Endothelial cell of umbilical vein (primary cell): ENCODE measurements around the gene NTMT1. TPM values are rescaled to one million over a fixed set of nuclear protein-coding genes. Genes with fewer than 3 reads are reported as not detected.

Experiments used
- BruUV-seq: library from RNA; stranded (reverse); fragments of 400-500 nt; replicated peaks from 2 replicates; lab custom pipeline; 2021; lab: Mats Ljungman, UMichigan
- CTCF ChIA-PET: fragments of 300-600, 350-600 bp; sonication (Branson Sonifier 250); formaldehyde crosslinking; loops from one replicate; lab custom pipeline; 2021; ENCODE audit warnings: antibody characterized with exemption, inconsistent platforms; lab: Charles Lee
- POLR2A ChIA-PET: fragments of 300-600, 350-600 bp; sonication (Branson Sonifier 250); formaldehyde crosslinking; loops from one replicate; lab custom pipeline; 2021; ENCODE audit warnings: antibody characterized with exemption, inconsistent platforms; lab: Charles Lee
- DNase-seq: peaks from one replicate; pipeline ENCODE4 v3.0.0-alpha.2; 2011; ENCODE audit warnings: low read depth, low spot score
- FAIRE-seq: peaks from 2 replicates; lab custom pipeline; 2011; peaks lifted over from hg19 to GRCh38; lab: Jason Lieb, UNC
- H2AFZ ChIP-seq: 2 replicates; pipeline ENCODE4 v1.6.0; 2012; ENCODE audit warnings: low read depth, low read length, control low read depth, inconsistent platforms
- H3K27ac ChIP-seq: 2 replicates; pipeline ENCODE4 v1.5.1; 2011; ENCODE audit warnings: low read depth, mild to moderate bottlenecking, control low read depth, low read length, moderate library complexity; ENCODE audit not compliant: insufficient read depth
- H3K27me3 ChIP-seq, 2 experiments: 2 replicates each; pipeline versions ENCODE4 v1.6.0 to v1.6.1; 2011; ENCODE audit warnings: low read length in 2 of 2, mixed read lengths in 1 of 2; ENCODE audit not compliant: control insufficient read depth in 2 of 2, insufficient read depth in 2 of 2
- H3K36me3 ChIP-seq, 2 experiments: 2 replicates in 1 of 2; 3 replicates in 1 of 2; pipeline ENCODE4 v1.5.1; 2011; ENCODE audit warnings: low read length in 2 of 2, mild to moderate bottlenecking in 1 of 2, moderate library complexity in 1 of 2; ENCODE audit not compliant: control insufficient read depth in 2 of 2, insufficient read depth in 2 of 2; ENCODE audit errors: extremely low read depth in 1 of 2
- H3K4me1 ChIP-seq: 3 replicates; pipeline ENCODE4 v1.5.1; 2011; ENCODE audit warnings: mild to moderate bottlenecking, low read length; ENCODE audit not compliant: control insufficient read depth, insufficient read depth; ENCODE audit errors: extremely low read depth
- H3K4me2 ChIP-seq: 2 replicates; pipeline ENCODE4 v1.6.1; 2011; ENCODE audit warnings: low read length, control low read depth, mixed read lengths; ENCODE audit not compliant: insufficient read depth
- H3K4me3 ChIP-seq, 3 experiments: fragments of 200-600 bp in 1 of 3; sonication (generic), shearing (Covaris generic) in 1 of 3; replicated peaks in 1 of 3; 2 replicates each; pipeline ENCODE4 v1.5.1; 2011 to 2016; ENCODE audit warnings: control low read depth in 3 of 3, low read length in 3 of 3, mild to moderate bottlenecking in 2 of 3, inconsistent platforms in 1 of 3, low read depth in 1 of 3, moderate library complexity in 1 of 3; ENCODE audit not compliant: insufficient read depth in 1 of 3
- H3K79me2 ChIP-seq: 2 replicates; pipeline ENCODE4 v1.6.0; 2012; ENCODE audit warnings: low read length, inconsistent platforms; ENCODE audit not compliant: control insufficient read depth, insufficient read depth
- H3K9ac ChIP-seq: replicated peaks from 2 replicates; pipeline ENCODE3; 2011; ENCODE audit warnings: low read length, control low read depth; ENCODE audit not compliant: insufficient read depth; ENCODE audit errors: extremely low read depth
- H3K9me1 ChIP-seq: replicated peaks from 3 replicates; pipeline ENCODE4 v1.6.0; 2011; ENCODE audit warnings: mild to moderate bottlenecking, low read length; ENCODE audit not compliant: control insufficient read depth, insufficient read depth; ENCODE audit errors: extremely low read depth
- H3K9me3 ChIP-seq: replicated peaks from 2 replicates; pipeline ENCODE4 v1.5.1; 2012; ENCODE audit warnings: low read length, inconsistent platforms; ENCODE audit not compliant: control insufficient read depth, insufficient read depth
- H4K20me1 ChIP-seq: replicated peaks from 2 replicates; pipeline ENCODE3; 2011; ENCODE audit warnings: mild to moderate bottlenecking, low read length; ENCODE audit not compliant: control insufficient read depth, insufficient read depth; ENCODE audit errors: extremely low read depth
- EZH2 ChIP-seq: IDR thresholded peaks from 2 replicates; pipeline ENCODE4 v1.6.1; 2012; ENCODE audit warnings: borderline replicate concordance, low read depth, mild to moderate bottlenecking, moderate library complexity, low read length, inconsistent platforms; ENCODE audit not compliant: severe bottlenecking
- FOS ChIP-seq: IDR thresholded peaks from 2 replicates; pipeline ENCODE4 v1.6.1; 2011; ENCODE audit warnings: mild to moderate bottlenecking, low read length, moderate library complexity, borderline replicate concordance; ENCODE audit not compliant: insufficient read depth
- GATA2 ChIP-seq: IDR thresholded peaks from 2 replicates; pipeline ENCODE4 v1.7.0; 2011; ENCODE audit warnings: low read depth, mild to moderate bottlenecking, moderate library complexity, mixed read lengths, low read length; ENCODE audit not compliant: insufficient read length, insufficient read depth
- JUN ChIP-seq: IDR thresholded peaks from 2 replicates; pipeline ENCODE4 v1.6.1; 2011; ENCODE audit warnings: borderline replicate concordance, low read depth; ENCODE audit not compliant: insufficient read length, insufficient read depth
- MYC ChIP-seq: IDR thresholded peaks from one replicate; pipeline ENCODE4 v1.6.1; 2011; ENCODE audit warnings: mild to moderate bottlenecking, low read depth, low read length
- POLR2A ChIP-seq: IDR thresholded peaks from 2 replicates; pipeline ENCODE4 v1.6.1; 2012; ENCODE audit warnings: low read depth, mild to moderate bottlenecking, control low read depth, low read length
- POLR2AphosphoS5 ChIP-seq: IDR thresholded peaks from 2 replicates; pipeline ENCODE4 v1.6.1; 2012; ENCODE audit warnings: low read depth, mild to moderate bottlenecking, control low read depth, low read length, moderate library complexity; ENCODE audit not compliant: insufficient read depth
- dilution Hi-C: fragments of 300-500 bp; cut with MboI; formaldehyde crosslinking; loops from one replicate; pipeline ENCODE4 v1.15.0; 2019; ENCODE audit warnings: low sequenced_read_pairs; ENCODE audit not compliant: extremely low pct_ligation_motif_present
- intact Hi-C: fragments of 100-400 bp; cut with micrococcal nuclease; formaldehyde crosslinking; loops from one replicate; pipeline ENCODE4 v1.10.0; 2022
- polyA plus RNA-seq, 4 experiments: library from polyadenylated mRNA; depleted of rRNA in 3 of 4; stranded (reverse) in 3 of 4; unstranded in 1 of 4; fragments of >200 nt; gene quantifications; 2 replicates each; pipeline versions ENCODE4 v1.2.1 to v1.2.3, GENCODE V29; 2011 to 2012; ENCODE audit warnings: missing spikeins in 1 of 4
- total RNA-seq: library from RNA; stranded (reverse); gene quantifications from 2 replicates; pipeline ENCODE4 v1.2.3, GENCODE V29; 2021
- TF ChIP-seq, protein P1 (sequence below): IDR thresholded peaks from 2 replicates; pipeline ENCODE4 v1.6.1; 2011; ENCODE audit not compliant: insufficient read depth, insufficient read length
- TF ChIP-seq, protein P2 (sequence below), 2 donors: IDR thresholded peaks; 1 replicate in 1 of 2; 2 replicates in 1 of 2; pipeline ENCODE4 v1.5.1; 2011; ENCODE audit warnings: low read length in 2 of 2, mild to moderate bottlenecking in 2 of 2, moderate library complexity in 2 of 2, control low read depth in 1 of 2, inconsistent platforms in 1 of 2, low read depth in 1 of 2; ENCODE audit not compliant: insufficient read depth in 1 of 2; ENCODE audit errors: extremely low read depth in 1 of 2

The NTMT1 gene
- total and polyA plus RNA-seq, 2 donors (not counting 3 experiments of a cell fraction or from before 2014, with no cell fraction given): 47.6 to 58.3 TPM

DNA sequence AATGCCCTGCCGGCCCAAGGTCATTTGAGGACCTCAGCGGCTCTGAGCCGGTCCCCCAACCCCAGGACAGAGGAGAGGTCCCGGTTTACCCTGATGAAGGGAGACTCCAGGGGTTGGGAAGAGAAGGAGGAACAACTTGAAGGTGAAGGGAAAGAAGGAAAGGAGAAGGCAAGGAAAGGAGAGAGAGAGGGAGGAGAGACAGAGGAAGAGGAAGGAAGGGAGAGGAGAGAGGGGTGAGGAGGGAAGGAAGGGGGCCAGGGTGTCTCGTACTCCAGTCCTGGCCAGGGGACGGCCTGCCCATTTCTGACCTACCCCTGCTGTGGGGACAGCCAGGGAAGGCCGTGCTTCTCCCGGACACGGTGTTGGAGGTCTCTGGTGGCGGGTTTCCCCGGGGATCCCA, 41.4 kb downstream of the NTMT1 start:
- Histone ChIP-seq H4K20me1 (no peaks in the 10 kb centered on the region), H2AFZ (no peak overlapping the region), H3K9ac (no peak overlapping the region), H3K4me2 (no peak overlapping the region), H3K4me1 (no peaks in the 10 kb centered on the region), H3K4me3 (no peak overlapping the region), H3K79me2 (no peaks in the 10 kb centered on the region), H3K9me1 (no peaks in the 10 kb centered on the region), H3K27ac (no peak overlapping the region), H3K27me3 (peaks cover 4 to 11% of the 10 kb centered on the region in 2 experiments), H3K9me3 (no peaks in the 10 kb centered on the region), H3K36me3 (no peaks in the 10 kb centered on the region)
- TF ChIP-seq FOS (no peak), GATA2 (no peak), EZH2 (peak; percentile 44)
- ChIA-PET CTCF (interaction anchor here (0.7 kb wide), 1 partner anchor 130 kb away, joined by 4 read pairs; no protein-coding TSS in a partner anchor), POLR2A (no interaction called here)
- intact Hi-C loops (no loop called here), dilution Hi-C loops (no loop called here)
- no TSS peak for BruUV-seq
- FAIRE-seq: no peak
- no peak for DNase-seq

DNA sequence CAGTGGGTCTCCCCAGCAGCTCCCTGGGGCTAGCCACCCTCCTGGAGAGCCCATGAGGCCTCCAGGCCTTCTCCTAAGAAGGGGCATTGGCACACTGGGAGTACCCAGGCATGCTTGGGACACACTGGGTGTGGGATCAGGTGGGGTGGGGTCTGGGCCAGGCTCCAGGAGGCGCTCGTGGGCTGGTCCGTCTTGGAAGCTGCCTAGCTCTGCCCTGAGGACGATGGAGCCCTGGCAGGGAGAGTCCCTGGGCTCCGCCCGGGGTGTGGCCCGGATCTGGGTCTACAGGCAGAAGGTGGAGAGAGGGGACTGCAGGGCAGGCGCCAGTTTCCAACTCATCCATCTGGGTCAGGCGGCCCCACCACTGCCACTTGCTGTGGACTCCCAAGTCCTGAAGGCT, 41.9 kb downstream of the NTMT1 start:
- H3K9ac ChIP-seq: no peak overlapping the region
- no TSS peak for BruUV-seq
- FAIRE-seq (no peak), DNase-seq (no peak)
- H3K36me3 ChIP-seq: no peaks in the 10 kb centered on the region
- no peak overlapping the region for H3K27ac ChIP-seq
- dilution Hi-C loops: no loop called here
- H3K4me1 ChIP-seq: no peaks in the 10 kb centered on the region
- no peak for TF ChIP-seq MYC
- no peak for TF ChIP-seq JUN
- TF ChIP-seq, protein P1, sequence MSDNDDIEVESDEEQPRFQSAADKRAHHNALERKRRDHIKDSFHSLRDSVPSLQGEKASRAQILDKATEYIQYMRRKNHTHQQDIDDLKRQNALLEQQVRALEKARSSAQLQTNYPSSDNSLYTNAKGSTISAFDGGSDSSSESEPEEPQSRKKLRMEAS: no peak
- TF ChIP-seq POLR2AphosphoS5: no peak
- TF ChIP-seq, protein P2, sequence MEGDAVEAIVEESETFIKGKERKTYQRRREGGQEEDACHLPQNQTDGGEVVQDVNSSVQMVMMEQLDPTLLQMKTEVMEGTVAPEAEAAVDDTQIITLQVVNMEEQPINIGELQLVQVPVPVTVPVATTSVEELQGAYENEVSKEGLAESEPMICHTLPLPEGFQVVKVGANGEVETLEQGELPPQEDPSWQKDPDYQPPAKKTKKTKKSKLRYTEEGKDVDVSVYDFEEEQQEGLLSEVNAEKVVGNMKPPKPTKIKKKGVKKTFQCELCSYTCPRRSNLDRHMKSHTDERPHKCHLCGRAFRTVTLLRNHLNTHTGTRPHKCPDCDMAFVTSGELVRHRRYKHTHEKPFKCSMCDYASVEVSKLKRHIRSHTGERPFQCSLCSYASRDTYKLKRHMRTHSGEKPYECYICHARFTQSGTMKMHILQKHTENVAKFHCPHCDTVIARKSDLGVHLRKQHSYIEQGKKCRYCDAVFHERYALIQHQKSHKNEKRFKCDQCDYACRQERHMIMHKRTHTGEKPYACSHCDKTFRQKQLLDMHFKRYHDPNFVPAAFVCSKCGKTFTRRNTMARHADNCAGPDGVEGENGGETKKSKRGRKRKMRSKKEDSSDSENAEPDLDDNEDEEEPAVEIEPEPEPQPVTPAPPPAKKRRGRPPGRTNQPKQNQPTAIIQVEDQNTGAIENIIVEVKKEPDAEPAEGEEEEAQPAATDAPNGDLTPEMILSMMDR (IDR thresholded peaks at IDR 0.05; ENCODE audit: extremely low read depth in 1 of 2, insufficient read depth in 1 of 2, low read depth in 1 of 2, low read length in 2 of 2): no peak
- no peak for TF ChIP-seq GATA2
- no peak for TF ChIP-seq EZH2
- no peak for TF ChIP-seq FOS
- TF ChIP-seq POLR2A: no peak
- no peak overlapping the region for H3K4me3 ChIP-seq
- ChIA-PET POLR2A (no interaction called here), CTCF (no interaction called here)
- peaks cover 4 to 11% of the 10 kb centered on the region in 2 experiments for H3K27me3 ChIP-seq
- intact Hi-C loops: no loop called here
- H2AFZ ChIP-seq: no peak overlapping the region
- H3K79me2 ChIP-seq: no peaks in the 10 kb centered on the region
- no peaks in the 10 kb centered on the region for H3K9me1 ChIP-seq
- no peak overlapping the region for H3K4me2 ChIP-seq
- H4K20me1 ChIP-seq: no peaks in the 10 kb centered on the region
- H3K9me3 ChIP-seq: no peaks in the 10 kb centered on the region
